ENCODE measurements around the gene KCNE5. TPM values are rescaled to one million over a fixed set of nuclear protein-coding genes. Genes with fewer than 3 reads are reported as not detected.
"Not testable (repeated sequence)": the region's sequence is repeated elsewhere in the genome, so short reads cannot be mapped to it uniquely, and the experiment has no call there.

KCNE5 gene, protein sequence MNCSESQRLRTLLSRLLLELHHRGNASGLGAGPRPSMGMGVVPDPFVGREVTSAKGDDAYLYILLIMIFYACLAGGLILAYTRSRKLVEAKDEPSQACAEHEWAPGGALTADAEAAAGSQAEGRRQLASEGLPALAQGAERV
- total RNA-seq = 33.6 TPM

DNA sequence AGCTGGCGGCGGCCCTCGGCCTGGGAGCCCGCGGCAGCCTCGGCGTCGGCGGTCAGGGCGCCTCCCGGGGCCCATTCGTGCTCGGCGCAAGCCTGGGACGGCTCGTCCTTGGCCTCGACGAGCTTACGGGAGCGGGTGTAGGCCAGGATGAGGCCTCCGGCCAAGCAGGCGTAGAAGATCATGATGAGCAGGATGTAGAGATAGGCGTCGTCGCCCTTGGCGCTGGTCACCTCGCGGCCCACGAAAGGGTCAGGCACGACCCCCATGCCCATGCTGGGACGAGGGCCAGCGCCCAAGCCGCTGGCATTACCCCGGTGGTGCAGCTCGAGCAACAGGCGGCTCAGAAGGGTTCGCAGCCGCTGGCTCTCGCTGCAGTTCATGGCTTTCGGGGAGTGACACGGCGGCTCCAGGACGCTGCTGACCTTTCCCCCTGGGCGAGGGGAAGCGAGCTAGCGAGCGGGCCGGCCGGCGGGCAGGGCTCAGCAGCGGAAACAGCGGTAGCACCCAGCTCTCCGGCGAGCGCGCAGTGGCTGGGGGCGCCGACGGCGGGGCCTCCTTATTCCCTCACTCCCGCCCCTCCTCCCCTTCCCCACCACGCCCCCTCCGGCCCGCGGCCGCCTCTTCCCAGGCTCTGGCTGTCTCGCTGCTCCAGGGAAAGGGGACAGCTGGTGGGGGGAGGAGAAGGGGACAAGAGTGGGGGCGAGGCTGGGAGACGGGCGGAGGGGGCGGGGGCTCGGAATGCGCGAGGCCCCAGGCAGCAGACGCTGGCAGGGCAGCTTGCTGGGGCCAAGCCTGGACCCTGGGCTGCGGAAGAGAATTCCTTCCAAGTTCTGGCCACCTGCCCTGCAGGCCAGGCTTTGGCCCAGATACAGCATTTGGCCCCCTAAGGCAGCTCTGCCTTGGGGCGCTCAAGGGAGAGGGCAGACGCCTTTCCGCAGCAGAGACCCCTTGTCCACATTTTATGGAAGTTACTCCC lies at the start of gene KCNE5:
Gene KCNE5 (minus strand): TSS at position 532 of the 976 bp plus-strand sequence. CDS start 152 bp downstream, at position 380.
- DNase-seq = peak; percentile 86

DNA sequence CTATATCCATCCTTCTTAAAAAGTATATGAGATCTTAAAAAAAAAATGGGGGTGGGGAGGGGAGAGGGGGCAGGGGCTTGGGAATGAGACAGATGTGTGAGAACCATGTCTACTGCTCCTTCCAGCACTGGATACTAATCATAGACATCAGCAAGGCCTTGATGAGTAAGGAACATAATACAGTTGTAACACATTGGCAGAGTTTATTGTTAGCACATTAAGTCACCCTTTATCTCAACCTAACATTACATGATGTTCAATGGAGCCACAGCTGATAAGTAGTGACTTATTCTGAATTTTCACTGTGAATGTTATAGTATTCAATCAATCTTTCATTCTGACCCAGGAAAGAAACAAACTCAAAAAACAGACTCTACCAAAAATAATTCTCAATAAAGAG lies 47.3 kb upstream of the KCNE5 start:
- DNase-seq = no peak

DNA sequence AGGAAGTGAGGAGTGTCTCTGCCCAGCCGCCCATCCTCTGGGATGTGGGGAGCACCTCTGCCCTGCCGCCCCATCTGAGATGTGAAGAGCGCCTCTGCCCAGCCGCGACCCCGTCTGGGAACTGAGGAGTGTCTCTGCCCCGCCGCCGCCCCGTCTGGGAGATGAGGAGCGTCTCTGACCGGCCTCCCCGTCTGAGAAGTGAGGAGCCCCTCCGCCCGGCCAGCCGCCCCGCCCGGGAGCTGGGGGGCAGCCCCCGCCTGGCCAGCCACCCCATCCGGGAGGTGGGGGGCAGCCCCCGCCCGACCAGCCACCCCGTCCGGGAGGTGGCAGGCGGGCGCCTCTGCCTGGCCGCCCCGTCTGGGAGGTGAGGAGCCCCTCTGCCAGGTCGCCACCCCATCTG lies 46.2 kb upstream of the KCNE5 start:
- not testable (repeated sequence) for DNase-seq

DNA sequence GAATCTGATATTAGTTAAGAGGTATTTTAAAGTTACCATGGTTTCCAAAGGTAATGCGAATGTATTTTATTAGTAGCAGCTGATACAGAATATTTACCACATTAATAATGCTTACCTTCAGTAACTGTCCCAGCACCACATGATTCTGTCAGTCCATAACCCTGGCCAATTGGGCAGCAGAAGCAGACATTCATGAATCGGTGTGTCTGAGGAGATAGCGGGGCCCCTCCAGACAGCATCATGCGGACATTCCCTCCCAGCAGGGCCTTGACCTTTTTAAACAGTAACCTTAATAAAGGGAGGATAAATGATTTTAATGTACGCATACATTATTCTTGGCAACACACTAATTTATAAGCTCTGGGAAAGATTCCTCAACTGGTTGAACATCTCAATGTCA lies 43.0 kb upstream of the KCNE5 start:
- no peak for DNase-seq

DNA sequence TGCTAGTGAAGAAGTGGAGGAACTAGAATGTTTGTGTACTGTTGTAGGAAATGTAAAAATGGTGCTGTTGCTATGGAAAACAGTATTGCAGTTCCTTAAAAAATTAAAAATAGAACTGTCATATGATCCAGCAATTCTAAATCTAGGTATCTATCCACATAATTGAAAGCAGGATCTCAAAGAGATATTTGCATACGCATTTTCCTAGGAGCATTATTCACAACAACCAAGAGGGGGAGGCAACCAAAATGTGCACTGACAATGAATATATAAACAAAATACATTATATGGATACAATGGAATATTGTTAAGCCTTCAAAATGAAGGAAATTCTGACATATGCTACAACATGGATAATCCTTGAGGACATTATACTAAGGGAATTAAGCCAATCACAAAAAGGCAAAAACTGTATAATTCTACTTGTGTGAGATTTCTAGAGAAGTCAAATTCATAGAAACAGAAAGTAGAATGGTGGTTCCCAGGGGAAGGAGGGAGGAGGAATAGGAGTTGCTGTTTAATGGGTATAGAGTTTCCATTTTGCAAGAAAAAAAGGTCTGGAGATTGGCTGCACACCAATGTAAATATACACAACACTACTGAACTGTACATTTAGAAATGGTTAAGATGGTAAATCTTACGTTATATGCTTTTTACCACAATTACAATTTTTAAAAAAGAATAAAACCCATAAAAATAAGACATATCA lies 35.6 kb upstream of the KCNE5 start:
- DNase-seq = no peak

DNA sequence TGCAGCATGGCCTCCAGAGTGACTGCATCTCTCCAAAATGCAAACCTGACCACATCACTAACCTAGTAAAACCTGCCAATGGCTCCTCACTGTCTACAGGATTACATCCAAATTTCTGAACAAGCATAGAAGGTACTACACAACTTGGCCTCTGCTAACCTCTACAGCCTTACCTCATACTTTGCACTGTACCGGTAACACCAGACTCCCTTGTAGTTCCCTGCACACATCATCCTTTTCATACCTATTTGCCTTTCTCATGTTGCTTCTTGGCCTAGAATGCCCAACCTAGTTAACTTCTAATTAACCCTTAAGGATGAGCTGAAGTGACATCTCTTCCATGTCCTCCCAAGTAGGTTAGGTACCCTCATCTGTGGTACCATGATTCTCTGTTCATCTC lies 33.4 kb upstream of the KCNE5 start:
- DNase-seq = no peak

DNA sequence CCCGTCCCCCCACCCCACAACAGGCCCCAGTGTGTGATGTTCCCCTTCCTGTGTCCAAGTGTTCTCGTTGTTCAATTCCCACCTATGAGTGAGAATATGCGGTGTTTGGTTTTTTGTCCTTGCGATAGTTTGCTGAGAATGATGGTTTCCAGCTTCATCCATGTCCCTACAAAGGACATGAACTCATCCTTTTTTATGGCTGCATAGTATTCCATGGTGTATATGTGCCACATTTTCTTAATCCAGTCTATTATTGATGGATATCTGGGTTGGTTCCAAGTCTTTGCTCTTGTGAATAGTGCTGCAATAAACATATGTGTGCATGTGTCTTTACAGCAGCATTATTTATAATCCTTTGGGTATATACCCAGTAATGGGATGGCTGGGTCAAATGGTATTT lies 32.4 kb upstream of the KCNE5 start:
- not testable (repeated sequence) for DNase-seq

DNA sequence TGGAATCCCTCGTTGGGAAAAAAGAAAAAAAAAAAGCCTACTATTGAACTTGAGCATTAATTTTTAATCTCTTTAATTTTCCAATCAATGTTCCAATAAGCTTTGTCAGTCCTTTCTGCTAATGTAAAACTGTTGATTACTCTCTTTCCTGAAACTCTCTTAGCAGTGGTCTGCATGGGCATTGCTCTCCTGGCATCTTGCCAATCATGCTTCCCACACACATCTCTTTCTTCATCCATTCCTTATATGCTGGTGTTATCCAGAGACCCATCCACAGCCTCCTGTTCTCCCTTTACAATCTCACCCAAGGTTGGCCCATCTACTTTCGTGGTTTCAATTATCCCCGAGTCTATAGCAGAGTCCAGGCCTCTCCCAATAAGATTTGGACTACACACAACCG lies 31.8 kb upstream of the KCNE5 start:
- no peak for DNase-seq

DNA sequence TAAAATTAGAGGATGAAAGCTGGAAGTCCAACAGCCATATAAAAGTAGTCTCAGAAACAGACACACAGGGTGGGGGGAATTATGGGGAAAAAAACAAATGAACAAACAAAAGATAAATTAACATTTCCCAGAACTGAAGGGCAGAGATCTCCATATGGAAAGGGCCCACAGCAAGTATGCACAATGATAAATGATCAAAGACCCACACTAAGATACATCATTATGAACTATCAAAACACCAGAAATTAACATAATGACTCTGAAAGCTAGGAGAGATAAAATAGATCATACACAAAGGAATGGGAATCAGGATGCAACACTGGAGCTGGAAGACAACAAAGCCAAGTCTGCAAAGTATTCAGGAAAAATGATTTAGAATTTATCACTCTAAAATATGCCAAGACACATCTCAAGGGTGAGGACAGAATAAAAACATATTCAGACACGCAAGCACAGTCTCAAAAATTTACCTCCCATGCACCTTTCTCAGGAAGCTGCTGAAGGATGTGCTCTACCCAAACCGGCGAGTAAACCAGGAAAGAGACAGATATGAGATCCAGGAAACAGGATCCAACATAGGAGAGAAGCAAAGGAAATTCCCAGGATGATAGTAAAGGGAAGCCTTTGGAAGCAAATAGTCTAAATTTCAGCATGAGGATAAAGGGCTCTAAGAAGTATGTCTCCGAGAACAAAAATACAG lies 30.7 kb upstream of the KCNE5 start:
- no peak for DNase-seq

DNA sequence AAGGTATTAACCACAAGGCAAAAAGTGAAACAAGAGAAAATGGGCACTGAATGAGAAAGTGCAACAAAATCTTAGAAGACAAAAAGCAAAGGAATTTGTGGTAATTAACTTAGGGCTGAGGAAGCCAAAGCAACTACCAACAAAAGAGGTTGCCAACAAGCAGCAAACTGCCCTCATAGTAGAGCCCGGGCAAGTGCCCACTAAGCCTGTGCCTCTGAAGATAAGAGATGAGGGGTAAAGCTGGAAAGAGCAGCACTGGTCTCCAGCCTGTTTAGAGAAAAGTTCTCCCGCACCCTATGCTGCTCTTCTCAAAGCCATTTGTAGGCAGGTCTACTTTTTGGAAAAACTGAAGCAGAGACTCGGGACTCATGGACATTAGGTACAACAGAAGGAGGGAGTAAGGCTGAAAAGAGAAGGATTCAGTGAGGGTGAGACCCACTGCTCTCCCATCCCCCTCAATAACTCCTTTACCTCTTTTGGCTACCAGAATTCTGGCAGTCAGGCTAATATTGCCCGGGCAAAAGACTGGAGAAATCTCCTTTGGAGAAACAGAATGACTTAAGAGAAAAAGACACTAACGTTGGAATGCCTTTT lies 29.6 kb upstream of the KCNE5 start:
- no peak for DNase-seq

DNA sequence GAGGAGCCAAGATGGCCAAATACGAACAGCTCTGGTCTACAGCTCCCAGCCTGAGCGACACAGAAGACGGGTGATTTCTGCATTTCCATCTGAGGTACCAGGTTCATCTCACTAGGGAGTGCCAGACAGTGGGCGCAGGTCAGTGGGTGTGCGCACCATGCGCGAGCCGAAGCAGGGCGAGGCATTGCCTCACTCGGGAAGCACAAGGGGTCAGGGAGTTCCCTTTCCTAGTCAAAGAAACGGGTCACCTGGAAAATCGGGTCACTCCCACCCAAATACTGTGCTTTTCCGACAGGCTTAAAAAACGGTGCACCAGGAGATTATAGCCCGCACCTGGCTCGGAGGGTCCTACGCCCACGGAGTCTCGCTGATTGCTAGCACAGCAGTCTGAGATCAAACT lies 19.7 kb upstream of the KCNE5 start:
- not testable (repeated sequence) for DNase-seq

DNA sequence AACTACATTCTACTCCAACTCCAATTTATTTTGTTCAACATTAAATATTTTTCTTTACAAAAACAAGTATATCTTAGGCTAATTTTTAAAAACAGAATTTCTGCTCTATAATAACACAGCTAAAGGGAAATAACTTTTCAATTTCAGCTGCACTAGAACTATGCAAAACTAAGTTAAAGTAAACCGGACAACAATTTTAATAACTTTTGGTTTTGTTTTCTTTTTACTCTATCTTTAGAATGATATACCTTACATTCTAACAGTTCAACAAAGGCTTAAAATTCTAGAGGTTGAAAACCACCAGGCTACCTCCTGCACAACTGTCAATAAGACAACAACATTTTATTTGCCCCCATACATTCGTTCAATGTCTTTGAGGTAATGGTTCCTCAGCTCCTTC lies 18.7 kb upstream of the KCNE5 start:
- no peak for DNase-seq

DNA sequence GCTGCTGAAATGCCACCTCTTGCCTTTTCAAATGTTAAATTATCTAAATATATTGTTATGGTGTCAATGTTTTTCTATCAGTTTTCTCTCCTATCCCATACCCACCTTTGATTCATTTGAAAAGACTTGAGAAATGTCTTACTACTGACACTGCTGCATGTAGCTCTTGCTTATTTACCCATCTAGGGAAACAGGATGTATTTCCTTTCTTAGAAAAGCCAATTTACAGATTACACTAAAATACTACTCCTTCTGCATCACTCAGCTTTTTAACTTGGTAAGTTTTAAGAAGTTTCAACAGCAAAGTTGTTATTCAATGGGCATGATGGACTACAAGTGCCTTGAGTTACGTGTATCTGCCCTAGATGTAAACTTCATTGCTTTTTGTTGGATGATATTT lies 13.2 kb upstream of the KCNE5 start:
- no peak for DNase-seq

DNA sequence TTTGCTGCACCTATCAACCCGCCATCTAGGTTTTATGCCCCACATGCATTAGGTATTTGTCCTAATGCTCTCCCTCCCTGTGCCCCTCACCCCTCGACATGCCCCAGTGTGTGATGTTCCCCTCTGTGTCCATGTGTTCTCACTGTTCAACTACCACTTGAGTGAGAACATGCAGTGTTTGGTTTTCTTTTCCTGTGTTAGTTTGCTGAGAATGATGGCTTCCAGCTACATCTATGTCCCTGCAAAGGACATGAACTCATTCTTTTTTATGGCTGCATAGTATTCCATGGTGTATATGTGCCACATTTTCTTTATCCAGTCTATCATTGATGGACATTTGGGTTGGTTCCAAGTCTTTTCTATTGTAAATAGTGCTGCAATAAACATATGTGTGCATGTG lies 12.5 kb upstream of the KCNE5 start:
- DNase-seq = not testable (repeated sequence)

DNA sequence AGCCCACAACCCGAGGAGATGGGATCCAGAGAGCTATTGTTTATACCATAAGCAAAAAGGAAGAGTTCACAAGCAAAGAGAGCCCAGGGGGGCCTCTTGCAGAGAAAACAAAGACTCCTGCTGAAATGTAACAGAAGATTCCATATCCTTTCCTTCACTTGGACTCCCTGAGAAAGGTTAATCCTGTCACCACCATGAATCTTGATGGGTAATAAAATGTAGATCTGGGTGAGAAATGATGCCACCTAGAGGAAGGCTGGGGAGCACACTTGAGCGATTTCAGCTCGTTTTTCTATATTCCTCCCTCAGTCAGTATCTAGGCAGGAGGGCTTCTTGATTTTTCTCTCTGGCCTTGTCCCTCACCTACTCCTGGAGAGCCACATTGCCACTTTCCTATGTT lies 10.2 kb upstream of the KCNE5 start:
- DNase-seq = no peak

DNA sequence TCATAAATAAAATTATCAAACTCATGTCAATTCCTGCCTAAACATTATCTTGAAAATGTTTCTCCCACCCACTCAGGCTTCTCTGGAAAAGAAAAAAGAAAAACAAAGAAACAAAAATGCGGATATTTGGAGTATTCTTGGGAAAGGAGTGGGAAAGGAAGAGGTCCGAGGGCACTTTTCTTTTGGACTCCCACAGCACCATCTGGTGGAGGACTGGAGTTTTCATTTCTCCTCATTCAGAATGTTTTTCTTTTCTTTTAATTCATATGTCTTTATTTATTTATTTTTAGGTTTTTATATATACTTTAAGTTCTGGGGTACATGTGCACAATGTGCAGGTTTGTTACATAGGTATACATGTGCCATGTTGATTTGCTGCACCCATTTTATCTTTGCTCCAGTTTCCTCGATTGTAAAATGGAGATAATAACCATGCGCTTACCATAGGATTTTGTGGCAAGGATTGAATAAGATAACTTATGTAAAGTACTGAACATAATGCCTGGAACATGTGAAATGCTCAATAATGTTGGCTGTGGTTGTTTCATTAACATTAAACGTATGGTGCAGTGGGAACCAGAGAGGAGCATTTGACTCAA lies 8.0 kb upstream of the KCNE5 start:
- peak; percentile 54 for DNase-seq

DNA sequence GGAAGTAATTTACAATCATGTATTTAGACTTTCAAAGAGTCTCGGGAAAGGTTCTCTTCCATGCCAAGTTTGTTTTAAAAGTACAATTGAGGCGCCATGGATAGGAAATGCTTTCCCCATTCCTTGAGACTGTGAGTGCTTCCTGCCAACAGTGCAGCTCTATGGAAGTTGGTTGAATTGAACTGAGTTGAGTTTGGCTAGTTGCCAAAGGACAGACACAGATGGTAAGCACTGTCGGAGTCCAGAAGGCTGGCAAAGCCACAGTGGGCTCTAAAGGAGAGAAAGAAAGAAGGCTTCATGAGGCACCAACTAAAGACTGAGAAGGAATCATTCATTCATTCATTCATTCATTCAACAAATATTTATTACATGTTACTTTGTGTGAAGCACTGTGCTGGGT lies 4.3 kb upstream of the KCNE5 start:
- peak; percentile 72 for DNase-seq

DNA sequence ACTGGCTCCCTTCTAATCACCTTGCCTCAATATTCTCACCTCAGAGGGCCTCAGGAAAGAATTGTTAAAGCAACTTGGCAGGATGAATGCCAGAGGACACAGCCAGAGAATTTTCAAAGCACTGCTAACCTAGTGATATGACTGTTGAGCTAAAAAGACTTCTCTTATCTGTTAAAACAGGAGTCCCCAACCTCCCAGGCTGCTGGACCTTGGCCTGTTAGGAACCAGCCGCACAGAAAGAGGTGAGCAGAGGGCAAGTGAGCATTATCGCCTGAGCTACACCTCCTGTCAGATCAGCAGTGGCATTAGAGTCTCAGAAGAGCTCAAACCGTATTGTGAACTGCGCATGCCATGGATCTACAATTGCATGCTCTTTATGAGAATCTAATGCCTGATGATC lies 1.7 kb upstream of the KCNE5 start:
- DNase-seq = no peak

DNA sequence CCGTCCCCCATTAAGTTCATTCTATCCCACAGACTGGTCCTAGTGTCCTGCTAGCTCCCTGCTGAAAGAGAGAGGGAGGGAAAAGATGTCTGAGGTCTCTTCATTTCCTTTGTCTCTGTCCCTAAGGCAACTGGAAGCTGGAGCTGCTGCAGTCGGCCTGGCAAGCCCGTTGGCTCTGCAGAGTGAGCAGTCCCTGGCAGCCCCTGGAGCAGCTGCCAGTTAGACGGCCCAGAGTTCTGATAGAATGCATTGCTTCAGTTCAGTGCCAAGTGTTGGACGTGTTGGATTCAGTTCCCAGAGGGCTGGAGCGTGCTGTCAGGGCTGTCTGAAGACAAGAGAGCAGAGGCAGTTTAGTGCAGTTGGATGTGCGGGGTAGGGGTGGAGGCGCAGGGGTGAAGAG lies 975 bp downstream of the KCNE5 start:
- peak; percentile 76 for DNase-seq

DNA sequence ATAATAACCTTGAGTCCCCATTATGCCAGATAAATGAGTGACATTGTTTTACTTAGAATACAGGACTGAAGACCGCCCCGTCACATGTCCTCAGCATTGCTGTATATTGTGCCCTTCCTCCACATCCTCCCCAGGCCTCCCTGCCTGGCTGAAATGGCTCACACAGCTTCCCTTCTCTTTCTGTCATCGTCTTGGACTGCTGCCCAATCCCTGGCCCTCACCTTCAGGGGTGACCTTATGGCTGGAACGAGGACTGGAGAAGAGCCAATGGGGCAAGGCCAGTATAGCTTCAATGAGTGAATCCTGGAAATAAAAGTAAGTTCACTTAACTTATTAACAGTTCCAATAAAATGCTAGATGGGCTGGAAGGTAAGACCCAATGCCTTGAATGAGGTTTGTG lies 2.7 kb downstream of the KCNE5 start:
- DNase-seq = no peak

DNA sequence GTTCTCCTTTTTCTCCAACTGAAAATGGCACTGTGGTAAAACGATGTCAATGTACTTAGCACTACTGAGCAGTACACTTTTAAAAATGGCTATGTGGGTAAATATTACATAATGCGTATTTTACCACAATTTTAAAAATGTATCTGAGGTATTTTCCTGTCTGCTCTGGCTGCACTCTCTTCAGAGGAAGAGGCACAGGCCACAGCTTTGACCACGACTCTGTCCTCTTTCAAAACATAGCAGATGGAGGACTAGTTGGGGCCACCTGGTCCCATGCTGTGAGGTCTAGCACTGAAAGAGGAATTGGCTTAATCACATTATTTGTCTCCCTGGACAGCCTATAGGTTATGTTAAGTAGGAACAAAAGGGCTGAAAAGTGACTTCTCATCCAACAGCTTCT lies 5.2 kb downstream of the KCNE5 start:
- no peak for DNase-seq

DNA sequence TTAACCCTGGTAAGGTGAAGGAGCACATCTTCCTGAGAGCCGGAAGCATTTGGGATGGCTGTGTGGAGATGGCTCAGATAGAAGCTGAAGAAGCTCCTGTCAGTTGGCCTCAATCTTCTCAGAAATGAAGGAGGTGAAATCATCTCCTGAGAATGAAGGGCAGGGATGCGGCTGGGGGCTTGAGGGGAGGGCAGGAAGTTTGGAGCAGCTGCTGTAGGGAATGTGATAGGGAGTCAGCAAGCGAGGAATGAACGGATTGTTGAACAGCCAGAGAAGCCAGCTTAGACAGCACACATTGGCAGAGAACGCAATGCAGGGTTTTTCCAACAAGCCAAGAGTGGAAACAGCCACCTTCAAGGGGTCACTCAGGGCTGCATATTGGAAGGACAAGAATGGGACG lies 10.0 kb downstream of the KCNE5 start:
- DNase-seq = peak; percentile 43
